ENCODE data around the gene RAB11FIP4. TPM values are rescaled to one million over a fixed set of nuclear protein-coding genes. Genes with fewer than 3 reads are reported as not detected.

Gene RAB11FIP4
- total and polyA plus RNA-seq, 9 of the 15 experiments (the other 6 are each of a cell fraction or from before 2014, with no cell fraction given), result 0.62 to 16.6 (median 8.9) TPM

DNA sequence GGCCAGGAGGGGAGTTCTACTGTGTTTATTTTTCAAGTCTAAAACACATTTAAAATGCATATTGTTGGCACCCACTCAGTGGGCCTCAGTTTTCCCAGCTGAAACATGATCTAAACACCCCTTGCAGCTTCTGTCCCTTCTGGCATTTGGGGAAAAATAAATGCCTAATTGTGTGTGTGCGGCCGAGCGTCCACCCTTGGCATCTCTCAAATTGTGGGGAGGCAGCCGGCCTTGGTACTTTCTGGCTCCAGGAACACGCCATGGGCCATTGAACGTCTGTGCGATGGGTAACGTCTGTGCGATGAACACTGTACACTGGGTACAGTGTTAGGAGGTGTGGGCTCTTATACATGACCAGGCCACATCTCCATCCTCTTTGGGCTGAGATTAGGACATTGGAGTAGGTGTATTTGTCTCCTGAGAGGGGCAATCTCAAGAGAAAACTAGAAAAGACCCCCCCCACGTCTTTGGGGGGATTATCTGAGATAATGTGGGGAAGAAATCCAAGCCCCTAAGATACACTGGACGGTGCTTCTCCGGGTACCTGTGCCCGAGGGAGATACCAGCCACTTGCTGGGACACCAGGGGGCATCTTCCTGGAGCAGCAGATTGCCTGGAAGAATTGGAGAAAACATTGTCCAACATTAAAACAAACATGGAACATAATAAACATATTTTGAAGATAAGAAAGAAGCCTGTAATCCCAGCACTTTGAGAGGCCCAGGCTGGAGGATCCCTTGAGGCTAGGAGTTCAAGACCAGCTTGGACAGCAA lies 54.9 kb downstream of the RAB11FIP4 start:
- Histone ChIP-seq H2AFZ (ENCODE audit: low read depth, low read length) (no peak overlapping the region), H3K9me3 (replicated peaks; ENCODE audit: control insufficient read depth, insufficient read depth, low read depth, low read length) (no peaks in the 10 kb centered on the region), H3K36me3 (ENCODE audit: control insufficient read depth, insufficient read depth, low read length) (no peaks in the 10 kb centered on the region), H3K9ac (ENCODE audit: insufficient read depth in 1 of 2, low read depth in 2 of 2, low read length in 2 of 2) (no peak overlapping the region), H3K27ac (ENCODE audit: extremely low read depth, low read depth, low read length) (no peak overlapping the region), H3K9me1 (ENCODE audit: control insufficient read depth, insufficient read depth, low read length) (no peaks in the 10 kb centered on the region), H3K4me3 (no peak overlapping the region), H3K27me3 (ENCODE audit: control insufficient read depth in 2 of 2, insufficient read depth in 2 of 2, low read length in 2 of 2) (0 out of 5 replicates have a peak, but pooled peaks cover 0 to 12% of the 10 kb centered on the region in 2 experiments), H4K20me1 (replicated peaks; ENCODE audit: control insufficient read depth, insufficient read depth, low read length) (no peaks in the 10 kb centered on the region), H3K4me1 (replicated peaks in 1 of 2; ENCODE audit: control insufficient read depth in 2 of 2, insufficient read depth in 2 of 2, low read length in 2 of 2) (no peaks in the 10 kb centered on the region; a peak in 1 of 5 replicates), H3K4me2 (ENCODE audit: insufficient read depth, low read length) (no peak overlapping the region), H3K79me2 (ENCODE audit: control insufficient read depth, insufficient read depth, low read length) (no peaks in the 10 kb centered on the region)
- ATAC-seq (no peak), FAIRE-seq (peak; percentile 11), DNase-seq (ENCODE audit: extremely low read depth in 1 of 4, low spot score in 3 of 4) (no peak)
- CTCF ChIA-PET (ENCODE audit: low intra/inter-chr PET ratio), result interaction anchor here (1.1 kb wide), 1 partner anchor 80 kb away, joined by 4 read pairs; no protein-coding TSS in a partner anchor
- POLR2A ChIA-PET, result no interaction called here
- intact Hi-C loops (cut with micrococcal nuclease), result no loop called here
- no TSS peak for BruUV-seq (replicated peaks)
- in situ Hi-C loops (cut with MboI), result no loop called here
- 16% methylated on average over 13 of the region's 13 CpGs for WGBS (ENCODE audit: insufficient coverage, low coverage, missing lambda C conversion rate)
- TF ChIP-seq, protein P1, sequence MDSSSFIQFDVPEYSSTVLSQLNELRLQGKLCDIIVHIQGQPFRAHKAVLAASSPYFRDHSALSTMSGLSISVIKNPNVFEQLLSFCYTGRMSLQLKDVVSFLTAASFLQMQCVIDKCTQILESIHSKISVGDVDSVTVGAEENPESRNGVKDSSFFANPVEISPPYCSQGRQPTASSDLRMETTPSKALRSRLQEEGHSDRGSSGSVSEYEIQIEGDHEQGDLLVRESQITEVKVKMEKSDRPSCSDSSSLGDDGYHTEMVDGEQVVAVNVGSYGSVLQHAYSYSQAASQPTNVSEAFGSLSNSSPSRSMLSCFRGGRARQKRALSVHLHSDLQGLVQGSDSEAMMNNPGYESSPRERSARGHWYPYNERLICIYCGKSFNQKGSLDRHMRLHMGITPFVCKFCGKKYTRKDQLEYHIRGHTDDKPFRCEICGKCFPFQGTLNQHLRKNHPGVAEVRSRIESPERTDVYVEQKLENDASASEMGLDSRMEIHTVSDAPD (CRISPR knock-in tag; IDR thresholded peaks at IDR 0.05), result no peak
- TF ChIP-seq KAT7 (CRISPR knock-in tag; IDR thresholded peaks at IDR 0.05; ENCODE audit: borderline replicate concordance) (no peak), NR2F6 (CRISPR knock-in tag; IDR thresholded peaks at IDR 0.05) (no peak), ZNF589 (CRISPR knock-in tag; IDR thresholded peaks at IDR 0.05; ENCODE audit: low read depth) (no peak), ETV1 (tag; conservative IDR thresholded peaks at IDR 0.05; ENCODE audit: low read depth) (no peak), RAD21 (CRISPR knock-in tag; conservative IDR thresholded peaks at IDR 0.05 in 1 of 2, IDR thresholded peaks at IDR 0.05 in 1 of 2) (peak in 1 of 2 experiments; percentile 24; a peak in 2 of 4 replicates), CHD1 (IDR thresholded peaks at IDR 0.05; ENCODE audit: low read length) (no peak)
- TF ChIP-seq, protein P2, sequence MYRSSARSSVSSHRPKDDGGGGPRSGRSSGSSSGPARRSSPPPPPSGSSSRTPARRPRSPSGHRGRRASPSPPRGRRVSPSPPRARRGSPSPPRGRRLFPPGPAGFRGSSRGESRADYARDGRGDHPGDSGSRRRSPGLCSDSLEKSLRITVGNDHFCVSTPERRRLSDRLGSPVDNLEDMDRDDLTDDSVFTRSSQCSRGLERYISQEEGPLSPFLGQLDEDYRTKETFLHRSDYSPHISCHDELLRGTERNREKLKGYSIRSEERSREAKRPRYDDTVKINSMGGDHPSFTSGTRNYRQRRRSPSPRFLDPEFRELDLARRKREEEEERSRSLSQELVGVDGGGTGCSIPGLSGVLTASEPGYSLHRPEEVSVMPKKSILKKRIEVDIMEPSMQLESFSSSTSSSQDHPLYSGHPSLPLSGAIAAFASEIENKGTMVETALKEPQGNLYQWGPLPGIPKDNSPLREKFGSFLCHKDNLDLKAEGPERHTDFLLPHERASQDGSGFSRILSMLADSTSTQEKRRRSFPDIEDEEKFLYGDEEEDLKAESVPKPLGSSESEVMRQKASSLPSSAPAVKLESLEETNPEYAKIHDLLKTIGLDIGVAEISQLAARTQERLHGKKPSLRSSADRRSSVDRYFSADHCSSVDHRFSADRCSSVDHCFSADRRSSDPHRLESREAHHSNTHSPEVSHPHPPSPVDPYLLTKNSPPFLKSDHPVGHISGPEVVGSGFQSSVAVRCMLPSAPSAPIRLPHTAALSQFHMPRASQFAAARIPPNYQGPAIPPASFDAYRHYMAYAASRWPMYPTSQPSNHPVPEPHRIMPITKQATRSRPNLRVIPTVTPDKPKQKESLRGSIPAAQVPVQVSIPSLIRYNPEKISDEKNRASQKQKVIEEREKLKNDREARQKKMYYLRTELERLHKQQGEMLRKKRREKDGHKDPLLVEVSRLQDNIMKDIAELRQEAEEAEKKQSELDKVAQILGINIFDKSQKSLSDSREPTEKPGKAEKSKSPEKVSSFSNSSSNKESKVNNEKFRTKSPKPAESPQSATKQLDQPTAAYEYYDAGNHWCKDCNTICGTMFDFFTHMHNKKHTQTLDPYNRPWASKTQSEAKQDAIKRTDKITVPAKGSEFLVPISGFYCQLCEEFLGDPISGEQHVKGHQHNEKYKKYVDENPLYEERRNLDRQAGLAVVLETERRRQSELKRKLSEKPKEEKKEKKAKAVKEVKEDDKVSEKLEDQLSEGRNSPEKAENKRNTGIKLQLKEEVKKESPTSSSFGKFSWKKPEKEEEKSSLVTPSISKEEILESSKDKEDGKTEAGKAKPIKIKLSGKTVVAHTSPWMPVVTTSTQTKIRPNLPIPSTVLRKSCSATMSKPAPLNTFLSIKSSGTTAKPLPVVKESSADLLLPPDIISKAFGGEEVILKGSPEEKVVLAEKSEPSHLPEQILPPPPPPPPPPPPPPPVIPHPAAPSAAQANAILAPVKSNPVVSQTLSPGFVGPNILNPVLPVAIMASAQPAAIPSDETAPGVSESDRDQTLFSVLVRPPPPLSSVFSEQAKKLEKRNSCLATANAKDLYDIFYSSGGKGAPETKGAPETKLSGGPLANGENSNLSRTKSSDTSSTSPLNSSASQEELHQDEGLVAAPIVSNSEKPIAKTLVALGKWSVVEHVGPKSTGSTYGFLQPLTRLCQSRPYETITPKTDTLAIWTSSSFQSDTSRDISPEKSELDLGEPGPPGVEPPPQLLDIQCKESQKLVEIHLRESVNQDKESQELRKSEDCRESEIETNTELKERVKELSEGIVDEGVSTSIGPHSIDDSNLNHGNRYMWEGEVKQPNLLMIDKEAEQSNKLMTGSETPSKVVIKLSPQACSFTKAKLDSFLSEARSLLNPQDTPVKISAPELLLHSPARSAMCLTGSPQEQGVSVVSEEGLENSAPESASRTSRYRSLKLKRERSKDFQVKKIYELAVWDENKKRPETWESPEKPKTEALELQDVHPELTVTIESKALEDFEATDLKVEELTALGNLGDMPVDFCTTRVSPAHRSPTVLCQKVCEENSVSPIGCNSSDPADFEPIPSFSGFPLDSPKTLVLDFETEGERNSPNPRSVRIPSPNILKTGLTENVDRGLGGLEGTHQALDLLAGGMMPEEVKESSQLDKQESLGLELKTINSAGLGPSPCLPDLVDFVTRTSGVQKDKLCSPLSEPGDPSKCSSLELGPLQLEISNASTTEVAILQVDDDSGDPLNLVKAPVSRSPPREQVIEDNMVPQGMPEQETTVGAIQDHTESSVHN (IDR thresholded peaks at IDR 0.05; ENCODE audit: borderline replicate concordance in 1 of 2, low read depth in 1 of 2), result no peak

Data from K562 (cell line).